H9 (cell line): ENCODE measurements around the gene FLRT2. TPM values are rescaled to one million over a fixed set of nuclear protein-coding genes. Genes with fewer than 3 reads are reported as not detected.

Experiments used
- DNase-seq: peaks from one replicate; pipeline ENCODE4 v3.0.0-alpha.2; 2017
- H2AFZ ChIP-seq: one replicate; pipeline ENCODE4 v1.6.1; 2013; ENCODE audit warnings: mild to moderate bottlenecking, low read length, control low read depth, moderate library complexity
- H2AK5ac ChIP-seq: 2 replicates; pipeline ENCODE4 v1.6.1; 2013; ENCODE audit warnings: low read length, control low read depth, mixed read lengths; ENCODE audit not compliant: insufficient read length
- H2BK120ac ChIP-seq: one replicate; pipeline ENCODE4 v1.6.1; 2013; ENCODE audit warnings: low read depth, mild to moderate bottlenecking, low read length, control low read depth, inconsistent platforms; ENCODE audit not compliant: poor library complexity, severe bottlenecking
- H2BK12ac ChIP-seq: 2 replicates; pipeline ENCODE4 v1.6.1; 2013; ENCODE audit warnings: low read length, control low read depth, mixed read lengths, low read depth; ENCODE audit not compliant: insufficient read length
- H2BK15ac ChIP-seq: 2 replicates; pipeline ENCODE4 v1.6.1; 2013; ENCODE audit warnings: low read depth, low read length, control low read depth
- H2BK20ac ChIP-seq: one replicate; pipeline ENCODE4 v1.6.1; 2013; ENCODE audit warnings: low read depth, mild to moderate bottlenecking, low read length, control low read depth, inconsistent platforms; ENCODE audit not compliant: poor library complexity, severe bottlenecking
- H2BK5ac ChIP-seq: 2 replicates; pipeline ENCODE4 v1.6.1; 2013; ENCODE audit warnings: low read length, control low read depth, mixed read lengths; ENCODE audit not compliant: insufficient read length
- H3K14ac ChIP-seq: 2 replicates; pipeline ENCODE4 v1.6.1; 2013; ENCODE audit warnings: low read length, control low read depth; ENCODE audit not compliant: insufficient read depth
- H3K18ac ChIP-seq: 2 replicates; pipeline ENCODE4 v1.6.1; 2013; ENCODE audit warnings: low read depth, mild to moderate bottlenecking, mixed read lengths, low read length, control low read depth; ENCODE audit not compliant: insufficient read length
- H3K23ac ChIP-seq: 2 replicates; pipeline ENCODE4 v1.6.1; 2013; ENCODE audit warnings: low read length, control low read depth, mixed read lengths, low read depth; ENCODE audit not compliant: insufficient read length
- H3K23me2 ChIP-seq: 2 replicates; pipeline ENCODE4 v1.6.1; 2013; ENCODE audit warnings: low read depth, mild to moderate bottlenecking, mixed read lengths, low read length, control low read depth; ENCODE audit not compliant: insufficient read length, poor library complexity, severe bottlenecking
- H3K27ac ChIP-seq: 2 replicates; pipeline ENCODE4 v1.5.1; 2013; ENCODE audit warnings: low read length, control low read depth, mixed read lengths, low read depth; ENCODE audit not compliant: insufficient read length
- H3K27me3 ChIP-seq: 2 replicates; pipeline ENCODE4 v1.6.1; 2013; ENCODE audit warnings: low read length, control low read depth, inconsistent platforms; ENCODE audit not compliant: insufficient read depth
- H3K4ac ChIP-seq: 2 replicates; pipeline ENCODE4 v1.6.1; 2013; ENCODE audit warnings: low read depth, mild to moderate bottlenecking, control low read depth, inconsistent platforms, low read length, moderate library complexity
- H3K4me1 ChIP-seq: 2 replicates; pipeline ENCODE4 v1.6.1; 2013; ENCODE audit warnings: low read length, control low read depth, inconsistent platforms; ENCODE audit not compliant: insufficient read depth
- H3K4me2 ChIP-seq: 2 replicates; pipeline ENCODE4 v1.6.1; 2013; ENCODE audit warnings: low read length, control low read depth, mixed read lengths; ENCODE audit not compliant: insufficient read length, insufficient read depth
- H3K56ac ChIP-seq: 2 replicates; pipeline ENCODE4 v1.6.1; 2013; ENCODE audit warnings: low read depth, mild to moderate bottlenecking, mixed read lengths, low read length, control low read depth; ENCODE audit not compliant: insufficient read length
- H3K79me1 ChIP-seq: 2 replicates; pipeline ENCODE4 v1.6.1; 2013; ENCODE audit warnings: low read depth, mild to moderate bottlenecking, moderate library complexity, low read length, control low read depth, inconsistent platforms; ENCODE audit not compliant: insufficient read depth, poor library complexity, severe bottlenecking
- H3K79me2 ChIP-seq: 2 replicates; pipeline ENCODE4 v1.6.1; 2013; ENCODE audit warnings: low read length, control low read depth, inconsistent platforms; ENCODE audit not compliant: insufficient read depth
- H3K9ac ChIP-seq: 2 replicates; pipeline ENCODE4 v1.6.1; 2013; ENCODE audit warnings: low read length, control low read depth, mixed read lengths; ENCODE audit not compliant: insufficient read length; ENCODE audit errors: extremely low read depth
- H3K9me3 ChIP-seq: one replicate; pipeline ENCODE4 v1.6.1; 2013; ENCODE audit warnings: low read depth, low read length, inconsistent platforms; ENCODE audit not compliant: control insufficient read depth
- H3T11ph ChIP-seq: one replicate; pipeline ENCODE4 v1.6.1; 2013; ENCODE audit warnings: mild to moderate bottlenecking, low read length, control low read depth, inconsistent platforms
- H4K20me1 ChIP-seq: one replicate; pipeline ENCODE4 v1.6.1; 2013; ENCODE audit not compliant: control insufficient read depth, insufficient read length, insufficient read depth
- H4K5ac ChIP-seq: 2 replicates; pipeline ENCODE4 v1.6.1; 2013; ENCODE audit warnings: low read depth, mild to moderate bottlenecking, mixed read lengths, low read length, control low read depth; ENCODE audit not compliant: insufficient read length
- H4K8ac ChIP-seq: replicated peaks from 2 replicates; pipeline ENCODE4 v1.6.1; 2013; ENCODE audit warnings: low read length, control low read depth, mixed read lengths, low read depth; ENCODE audit not compliant: insufficient read length
- H4K91ac ChIP-seq: 2 replicates; pipeline ENCODE4 v1.6.1; 2013; ENCODE audit warnings: low read depth, mild to moderate bottlenecking, moderate library complexity, mixed read lengths, low read length, control low read depth; ENCODE audit not compliant: insufficient read length
- H3K27ac Mint-ChIP-seq, 3 experiments: 2 replicates in 2 of 3; 3 replicates in 1 of 3; pipeline ENCODE4 v1.8.0; 2020 to 2021; ENCODE audit warnings: mixed read lengths in 3 of 3, mild to moderate bottlenecking in 1 of 3, moderate library complexity in 1 of 3
- H3K27me3 Mint-ChIP-seq: 2 replicates; pipeline ENCODE4 v1.8.0; 2021; ENCODE audit warnings: low read depth, mild to moderate bottlenecking, moderate library complexity, mixed read lengths
- H3K36me3 Mint-ChIP-seq, 3 experiments: 2 replicates in 2 of 3; 3 replicates in 1 of 3; pipeline ENCODE4 v1.8.0; 2020 to 2021; ENCODE audit warnings: low read depth in 3 of 3, mixed read lengths in 3 of 3; ENCODE audit not compliant: insufficient read depth in 1 of 3
- H3K4me1 Mint-ChIP-seq, 2 experiments: 2 replicates each; pipeline ENCODE4 v1.8.0; 2020; ENCODE audit warnings: mixed read lengths in 2 of 2
- H3K4me3 Mint-ChIP-seq, 2 experiments: 2 replicates in 1 of 2; 3 replicates in 1 of 2; pipeline ENCODE4 v1.8.0; 2020 to 2021; ENCODE audit warnings: mild to moderate bottlenecking in 2 of 2, mixed read lengths in 2 of 2, moderate library complexity in 1 of 2
- H3K9me3 Mint-ChIP-seq, 2 experiments: 2 replicates in 1 of 2; 3 replicates in 1 of 2; pipeline ENCODE4 v1.8.0; 2020; ENCODE audit warnings: mild to moderate bottlenecking in 2 of 2, mixed read lengths in 2 of 2, moderate library complexity in 1 of 2
- whole genome bisulfite sequencing: extraction: QIAGEN DNeasy Blood & Tissue Kit; methylation state at CpG from one replicate; pipeline ENCODE4 v1.1.7; 2013; ENCODE audit warnings: missing lambda C conversion rate, low lambda C conversion rate, mixed read lengths; ENCODE audit not compliant: insufficient read length; ENCODE audit errors: extremely low coverage; 5-methylcytosine and 5-hydroxymethylcytosine counted together
- total RNA-seq: library from RNA; stranded (reverse); gene quantifications from 2 replicates; pipeline ENCODE4 v1.2.1, GENCODE V29; 2021
- TF ChIP-seq, protein P1 (sequence below): fragments of 200-600 bp; sonication (generic); conservative IDR thresholded peaks from 3 replicates; pipeline ENCODE4 v1.8.0; 2021; ENCODE audit warnings: antibody characterized with exemption, mild to moderate bottlenecking

The FLRT2 gene
- total RNA-seq, 1 experiment from 2014 or later, result 3.3 TPM

DNA sequence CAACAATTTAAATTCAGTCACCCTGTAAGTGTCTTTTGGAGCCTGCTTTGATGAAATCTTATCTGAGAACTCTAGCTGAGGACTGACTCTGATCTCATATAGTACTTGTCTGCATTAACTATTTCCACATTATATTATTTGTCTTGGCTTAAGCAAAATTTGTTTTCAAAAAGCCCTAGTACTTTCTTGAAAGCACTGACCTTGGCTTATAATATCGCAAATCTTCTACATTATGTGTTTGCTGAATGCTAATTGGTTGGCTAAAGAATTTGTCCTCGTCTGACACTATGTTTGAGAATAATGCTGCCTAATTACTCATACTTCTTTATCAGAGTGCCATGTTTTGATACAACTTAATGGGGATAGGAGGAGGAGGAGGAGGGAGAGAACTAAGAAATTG, 46.9 kb upstream of the FLRT2 start:
- H3K23me2 ChIP-seq, result no peaks in the 10 kb centered on the region
- H3K23ac ChIP-seq, result no peak overlapping the region
- no peaks in the 10 kb centered on the region for H3K4me1 ChIP-seq
- H2BK5ac ChIP-seq, result no peak overlapping the region
- DNase-seq, result no peak
- no peaks in the 10 kb centered on the region for H3K79me2 ChIP-seq
- no peak overlapping the region for H4K91ac ChIP-seq
- H4K5ac ChIP-seq, result no peak overlapping the region
- H2BK20ac ChIP-seq, result no peak overlapping the region
- H2AFZ ChIP-seq, result no peak overlapping the region
- no peak overlapping the region for H3K4me2 ChIP-seq
- H2BK12ac ChIP-seq, result no peak overlapping the region
- no peaks in the 10 kb centered on the region for H3K79me1 ChIP-seq
- H4K20me1 ChIP-seq, result no peaks in the 10 kb centered on the region
- H3K27me3 Mint-ChIP-seq, result no peaks in the 10 kb centered on the region
- H3K27ac ChIP-seq, result no peak overlapping the region
- H3T11ph ChIP-seq, result no peak overlapping the region
- WGBS, result no CpG with 5 or more reads among the region's 2 CpGs
- no peaks in the 10 kb centered on the region for H3K9me3 Mint-ChIP-seq
- no peak overlapping the region for H3K27ac Mint-ChIP-seq
- no peak overlapping the region for H3K56ac ChIP-seq
- H2BK120ac ChIP-seq, result no peak overlapping the region
- no peak overlapping the region for H3K14ac ChIP-seq
- H2BK15ac ChIP-seq, result no peak overlapping the region
- H2AK5ac ChIP-seq, result no peak overlapping the region
- no peaks in the 10 kb centered on the region for H3K27me3 ChIP-seq
- H3K4me1 Mint-ChIP-seq, result no peaks in the 10 kb centered on the region
- no peak overlapping the region for H3K18ac ChIP-seq
- H3K9ac ChIP-seq, result no peak overlapping the region
- H4K8ac ChIP-seq, result no peak overlapping the region
- H3K4me3 Mint-ChIP-seq, result no peak overlapping the region
- H3K36me3 Mint-ChIP-seq, result no peaks in the 10 kb centered on the region
- no peak overlapping the region for H3K4ac ChIP-seq
- TF ChIP-seq, protein P1, sequence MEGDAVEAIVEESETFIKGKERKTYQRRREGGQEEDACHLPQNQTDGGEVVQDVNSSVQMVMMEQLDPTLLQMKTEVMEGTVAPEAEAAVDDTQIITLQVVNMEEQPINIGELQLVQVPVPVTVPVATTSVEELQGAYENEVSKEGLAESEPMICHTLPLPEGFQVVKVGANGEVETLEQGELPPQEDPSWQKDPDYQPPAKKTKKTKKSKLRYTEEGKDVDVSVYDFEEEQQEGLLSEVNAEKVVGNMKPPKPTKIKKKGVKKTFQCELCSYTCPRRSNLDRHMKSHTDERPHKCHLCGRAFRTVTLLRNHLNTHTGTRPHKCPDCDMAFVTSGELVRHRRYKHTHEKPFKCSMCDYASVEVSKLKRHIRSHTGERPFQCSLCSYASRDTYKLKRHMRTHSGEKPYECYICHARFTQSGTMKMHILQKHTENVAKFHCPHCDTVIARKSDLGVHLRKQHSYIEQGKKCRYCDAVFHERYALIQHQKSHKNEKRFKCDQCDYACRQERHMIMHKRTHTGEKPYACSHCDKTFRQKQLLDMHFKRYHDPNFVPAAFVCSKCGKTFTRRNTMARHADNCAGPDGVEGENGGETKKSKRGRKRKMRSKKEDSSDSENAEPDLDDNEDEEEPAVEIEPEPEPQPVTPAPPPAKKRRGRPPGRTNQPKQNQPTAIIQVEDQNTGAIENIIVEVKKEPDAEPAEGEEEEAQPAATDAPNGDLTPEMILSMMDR, result no peak
- no peaks in the 10 kb centered on the region for H3K9me3 ChIP-seq
